ENCODE data around the gene GYPB. TPM values are rescaled to one million over a fixed set of nuclear protein-coding genes. Genes with fewer than 3 reads are reported as not detected.

Gene GYPB
- total RNA-seq, result not detected in 2 replicates

GRCh38 chr4:144019277-144019676, at the start of gene GYPB:
GYPB (minus strand) TSS chr4:144019380; CDS start chr4:144019287, 93 bp downstream.

Other genes starting within 250 kb of the GYPB start
- 1.6 and 2.1 TPM in 2 replicates for gene GYPE, start 113.8 kb downstream of the GYPB start, total RNA-seq
- not detected in 2 replicates for gene GYPA, start 121.3 kb upstream of the GYPB start, total RNA-seq

Data from articular chondrocyte of knee joint (primary cell).